K562 (cell line): ENCODE results near the gene NR6A1. TPM values are rescaled to one million over a fixed set of nuclear protein-coding genes. Genes with fewer than 3 reads are reported as not detected.

ENCODE experiments used
- ATF6 ChIP-seq: sonication (generic); formaldehyde crosslinking; IDR thresholded peaks from 2 replicates; pipeline ENCODE4 v1.4.0; 2020; ENCODE audit warnings: mild to moderate bottlenecking, missing genetic modification reagents
- CEBPB ChIP-seq: fragments of 450-650 bp; IDR thresholded peaks from 2 replicates; pipeline ENCODE4 v1.6.1; 2016; ENCODE audit warnings: missing genetic modification characterization, missing compliant biosample characterization
- CEBPG ChIP-seq, 3 experiments: fragments of 200-800 bp in 1 of 3; sonication (Bioruptor generic) in 1 of 3; sonication (generic) in 1 of 3; formaldehyde crosslinking in 1 of 3; IDR thresholded peaks in 2 of 3; conservative IDR thresholded peaks in 1 of 3; 2 replicates each; pipeline versions ENCODE4 v1.6.1 to v1.8.0; 2016 to 2022; ENCODE audit warnings: missing compliant biosample characterization in 2 of 3, missing genetic modification characterization in 2 of 3, mild to moderate bottlenecking in 1 of 3, missing genetic modification reagents in 1 of 3
- ELF4 ChIP-seq: fragments of 450-650 bp; formaldehyde crosslinking; IDR thresholded peaks from 2 replicates; pipeline ENCODE4 v1.4.0; 2022; ENCODE audit warnings: missing genetic modification characterization
- FOXM1 ChIP-seq, 2 experiments: fragments of 450-650 bp in 1 of 2; sonication (generic) in 1 of 2; formaldehyde crosslinking in 1 of 2; IDR thresholded peaks; 2 replicates each; pipeline versions ENCODE4 v1.6.1 to v1.9.0; 2017 to 2022; ENCODE audit warnings: low read depth in 2 of 2, mild to moderate bottlenecking in 2 of 2, missing genetic modification reagents in 1 of 2, moderate library complexity in 1 of 2
- HDAC1 ChIP-seq, 2 experiments: fragments of 450-650 bp; IDR thresholded peaks; 2 replicates each; pipeline ENCODE4 v1.6.1; 2016 to 2017; ENCODE audit warnings: inconsistent platforms in 1 of 2, mild to moderate bottlenecking in 1 of 2, moderate library complexity in 1 of 2
- HMG20A ChIP-seq: fragments of 450-650 bp; formaldehyde crosslinking; conservative IDR thresholded peaks from 2 replicates; pipeline ENCODE4 v1.4.0; 2020; ENCODE audit warnings: mild to moderate bottlenecking, mixed read lengths
- NR2C1 ChIP-seq, 2 experiments: fragments of 450-650 bp; IDR thresholded peaks; 2 replicates each; pipeline ENCODE4 v1.6.1; 2017; ENCODE audit warnings: mild to moderate bottlenecking in 2 of 2, antibody characterized with exemption in 1 of 2, inconsistent platforms in 1 of 2, missing compliant biosample characterization in 1 of 2, missing genetic modification characterization in 1 of 2
- RBM25 ChIP-seq: fragments of 200-400 bp; formaldehyde crosslinking; IDR thresholded peaks from 2 replicates; pipeline ENCODE4 v1.6.1; 2018; ENCODE audit warnings: low read length, low read depth, moderate library complexity; ENCODE audit not compliant: severe bottlenecking
- RCOR1 ChIP-seq, 2 experiments: IDR thresholded peaks; 2 replicates each; pipeline ENCODE4 v1.6.1; 2012; ENCODE audit warnings: low read depth in 2 of 2, low read length in 2 of 2, borderline replicate concordance in 1 of 2, improper control_type of control experiment in 1 of 2
- SRF ChIP-seq, 2 experiments: fragments of 250-450, 450-650 bp in 1 of 2; sonication (Bioruptor Pico) in 1 of 2; sonication (generic) in 1 of 2; formaldehyde crosslinking; IDR thresholded peaks; 2 replicates each; pipeline versions ENCODE4 v1.5.0 to v1.5.1; 2020 to 2022; ENCODE audit warnings: mild to moderate bottlenecking in 1 of 2, missing genetic modification reagents in 1 of 2
- SRSF7 ChIP-seq: fragments of 200-400 bp; formaldehyde crosslinking; optimal IDR thresholded peaks from 2 replicates; pipeline ENCODE3; 2017; ENCODE audit warnings: mild to moderate bottlenecking, low read depth, low read length
- ZEB2 ChIP-seq: fragments of 450-650 bp; IDR thresholded peaks from 2 replicates; pipeline ENCODE4 v1.6.1; 2016
- ZNF146 ChIP-seq: IDR thresholded peaks from one replicate; pipeline ENCODE4 v1.6.1; 2018; ENCODE audit warnings: missing compliant biosample characterization; ENCODE audit not compliant: unreplicated experiment
- ZNF589 ChIP-seq: fragments of 200-800 bp; sonication (Bioruptor generic); IDR thresholded peaks from 2 replicates; pipeline ENCODE4 v1.6.1; 2016; ENCODE audit warnings: low read depth, missing genetic modification characterization, missing compliant biosample characterization
- ZNF707 ChIP-seq: fragments of 250-450 bp; sonication (Bioruptor Pico); conservative IDR thresholded peaks from 2 replicates; pipeline ENCODE4 v1.8.0; 2022; ENCODE audit warnings: inconsistent platforms, mild to moderate bottlenecking, moderate library complexity
- ZNF830 ChIP-seq: fragments of 250-450 bp; sonication (Bioruptor Pico); IDR thresholded peaks from 2 replicates; pipeline ENCODE4 v1.5.0; 2021; ENCODE audit warnings: mild to moderate bottlenecking
- polyA plus RNA-seq, 8 experiments: library from polyadenylated mRNA; depleted of rRNA in 4 of 8; stranded (reverse) in 5 of 8; unstranded in 3 of 8; fragments of >200 nt; fragmentation: Nextera tagmentation in 2 of 8; fragmentation: Illumina TruSeq in 1 of 8; extraction: Ambion mirVana in 2 of 8; extraction: Trizol in 1 of 8; gene quantifications; 2 replicates each; pipeline versions ENCODE4 v1.2.1 to v1.2.3, GENCODE V29; 2011 to 2014; ENCODE audit warnings: inconsistent platforms in 1 of 8, missing spikeins in 1 of 8
- total RNA-seq, 7 experiments: library from RNA; depleted of rRNA in 6 of 7; stranded (reverse); fragments of >200 nt in 6 of 7; fragmentation: Illumina TruSeq in 2 of 7; extraction: Trizol in 2 of 7; gene quantifications; 2 replicates each; pipeline versions ENCODE4 v1.2.1 to v1.2.3, GENCODE V29; 2011 to 2021; ENCODE audit warnings: low replicate concordance in 1 of 7
- TF ChIP-seq, protein P1 (sequence below), 2 experiments: fragments of 200-800 bp in 1 of 2; sonication (Bioruptor generic) in 1 of 2; sonication (generic) in 1 of 2; formaldehyde crosslinking in 1 of 2; IDR thresholded peaks in 1 of 2; conservative IDR thresholded peaks in 1 of 2; 2 replicates each; pipeline versions ENCODE4 v1.5.0 to v1.6.1; 2016 to 2020; ENCODE audit warnings: missing compliant biosample characterization in 1 of 2, missing genetic modification characterization in 1 of 2, missing genetic modification reagents in 1 of 2
- TF ChIP-seq, protein P2 (sequence below): fragments of 250-450 bp; sonication (Bioruptor Pico); IDR thresholded peaks from 2 replicates; pipeline ENCODE4 v1.5.1; 2021; ENCODE audit warnings: mild to moderate bottlenecking
- TF ChIP-seq, protein P3 (sequence below): fragments of 200-800 bp; sonication (Bioruptor generic); IDR thresholded peaks from 2 replicates; pipeline ENCODE4 v1.6.1; 2017; ENCODE audit warnings: missing genetic modification characterization, missing compliant biosample characterization

The NR6A1 gene
- total and polyA plus RNA-seq, 9 of the 15 experiments (the other 6 are each of a cell fraction or from before 2014, with no cell fraction given) = 9.7 to 55.4 (median 28.3) TPM

DNA sequence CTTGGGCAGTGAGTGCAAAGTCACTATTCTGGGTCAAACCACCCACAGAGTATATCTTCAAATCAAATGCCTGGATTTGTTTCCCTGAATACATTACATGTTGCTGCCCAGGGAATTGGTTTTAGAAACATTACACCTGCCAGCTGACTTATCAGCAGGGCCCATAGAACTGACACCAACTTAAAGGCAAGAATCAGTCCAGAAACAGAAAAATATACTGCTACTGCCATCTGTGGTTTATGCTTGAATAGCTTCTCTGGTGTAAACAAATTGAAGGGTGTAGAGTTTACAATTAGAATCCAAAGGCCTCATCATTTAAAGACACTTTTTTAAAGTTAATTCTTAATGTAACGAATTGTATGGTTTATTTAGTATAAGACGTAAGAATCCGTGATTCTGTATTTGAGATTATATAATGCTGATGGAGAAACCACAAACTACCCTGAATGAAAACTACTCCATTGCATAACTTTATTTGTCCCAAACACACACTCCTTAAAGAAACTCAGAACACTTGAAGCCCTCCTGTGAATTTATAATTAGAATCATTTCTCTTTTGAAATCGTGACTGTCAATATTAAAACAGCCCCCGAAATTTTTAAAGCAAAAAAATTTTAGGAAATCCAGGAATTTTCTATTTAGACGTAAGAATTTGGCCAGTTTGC lies 6.2 kb downstream of the NR6A1 start (continued):
- TF ChIP-seq NR2C1 (IDR thresholded peaks at IDR 0.05) (0 out of 2 replicates have a peak, but pooled peaks have one; percentile 8), NR2C1 (tag; IDR thresholded peaks at IDR 0.05) (no peak), ZNF589 (CRISPR knock-in tag) (no peak), ATF6 (CRISPR knock-in tag) (no peak), ELF4 (CRISPR knock-in tag) (no peak), HMG20A (CRISPR knock-in tag) (no peak), ZNF830 (CRISPR knock-in tag) (no peak), RBM25 (no peak), CEBPG (CRISPR knock-in tag; IDR thresholded peaks at IDR 0.05) (no peak), CEBPG (tag; conservative IDR thresholded peaks at IDR 0.05 in 1 of 2, IDR thresholded peaks at IDR 0.05 in 1 of 2) (peak; percentile 31 to 81; a peak in 2 of 4 replicates), SRF (CRISPR knock-in tag; IDR thresholded peaks at IDR 0.05) (no peak), FOXM1 (IDR thresholded peaks at IDR 0.05; ENCODE audit: low read depth) (no peak), FOXM1 (CRISPR knock-in tag; IDR thresholded peaks at IDR 0.05; ENCODE audit: low read depth) (no peak), ZNF146 (CRISPR knock-in tag) (no peak), ZEB2 (no peak), ZNF707 (CRISPR knock-in tag) (no peak), RCOR1 (IDR thresholded peaks at IDR 0.05; ENCODE audit: borderline replicate concordance in 1 of 2, low read depth in 2 of 2, low read length in 2 of 2) (no peak), SRSF7 (no peak), CEBPB (tag) (peak; percentile 42; the same call in 1 of the 2 replicates), HDAC1 (IDR thresholded peaks at IDR 0.05) (0 out of 4 replicates have a peak, but pooled peaks of 1 of the 2 experiments have one; percentile 15)
- TF ChIP-seq, protein P1, sequence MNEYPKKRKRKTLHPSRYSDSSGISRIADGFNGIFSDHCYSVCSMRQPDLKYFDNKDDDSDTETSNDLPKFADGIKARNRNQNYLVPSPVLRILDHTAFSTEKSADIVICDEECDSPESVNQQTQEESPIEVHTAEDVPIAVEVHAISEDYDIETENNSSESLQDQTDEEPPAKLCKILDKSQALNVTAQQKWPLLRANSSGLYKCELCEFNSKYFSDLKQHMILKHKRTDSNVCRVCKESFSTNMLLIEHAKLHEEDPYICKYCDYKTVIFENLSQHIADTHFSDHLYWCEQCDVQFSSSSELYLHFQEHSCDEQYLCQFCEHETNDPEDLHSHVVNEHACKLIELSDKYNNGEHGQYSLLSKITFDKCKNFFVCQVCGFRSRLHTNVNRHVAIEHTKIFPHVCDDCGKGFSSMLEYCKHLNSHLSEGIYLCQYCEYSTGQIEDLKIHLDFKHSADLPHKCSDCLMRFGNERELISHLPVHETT (CRISPR knock-in tag; conservative IDR thresholded peaks at IDR 0.05 in 1 of 2, IDR thresholded peaks at IDR 0.05 in 1 of 2) = no peak
- TF ChIP-seq, protein P2, sequence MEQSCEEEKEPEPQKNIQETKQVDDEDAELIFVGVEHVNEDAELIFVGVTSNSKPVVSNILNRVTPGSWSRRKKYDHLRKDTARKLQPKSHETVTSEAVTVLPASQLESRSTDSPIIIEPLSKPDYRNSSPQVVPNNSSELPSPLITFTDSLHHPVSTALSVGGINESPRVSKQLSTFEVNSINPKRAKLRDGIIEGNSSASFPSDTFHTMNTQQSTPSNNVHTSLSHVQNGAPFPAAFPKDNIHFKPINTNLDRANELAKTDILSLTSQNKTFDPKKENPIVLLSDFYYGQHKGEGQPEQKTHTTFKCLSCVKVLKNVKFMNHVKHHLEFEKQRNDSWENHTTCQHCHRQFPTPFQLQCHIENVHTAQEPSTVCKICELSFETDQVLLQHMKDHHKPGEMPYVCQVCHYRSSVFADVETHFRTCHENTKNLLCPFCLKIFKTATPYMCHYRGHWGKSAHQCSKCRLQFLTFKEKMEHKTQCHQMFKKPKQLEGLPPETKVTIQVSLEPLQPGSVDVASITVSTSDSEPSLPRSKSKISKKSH (CRISPR knock-in tag) = no peak
- TF ChIP-seq, protein P3, sequence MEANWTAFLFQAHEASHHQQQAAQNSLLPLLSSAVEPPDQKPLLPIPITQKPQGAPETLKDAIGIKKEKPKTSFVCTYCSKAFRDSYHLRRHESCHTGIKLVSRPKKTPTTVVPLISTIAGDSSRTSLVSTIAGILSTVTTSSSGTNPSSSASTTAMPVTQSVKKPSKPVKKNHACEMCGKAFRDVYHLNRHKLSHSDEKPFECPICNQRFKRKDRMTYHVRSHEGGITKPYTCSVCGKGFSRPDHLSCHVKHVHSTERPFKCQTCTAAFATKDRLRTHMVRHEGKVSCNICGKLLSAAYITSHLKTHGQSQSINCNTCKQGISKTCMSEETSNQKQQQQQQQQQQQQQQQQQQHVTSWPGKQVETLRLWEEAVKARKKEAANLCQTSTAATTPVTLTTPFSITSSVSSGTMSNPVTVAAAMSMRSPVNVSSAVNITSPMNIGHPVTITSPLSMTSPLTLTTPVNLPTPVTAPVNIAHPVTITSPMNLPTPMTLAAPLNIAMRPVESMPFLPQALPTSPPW = no peak
